HepG2 (cell line): ENCODE measurements around the gene TYMS. TPM values are rescaled to one million over a fixed set of nuclear protein-coding genes. Genes with fewer than 3 reads are reported as not detected.

ENCODE experiments used
- CBX5 ChIP-seq: sonication (generic); formaldehyde crosslinking; IDR thresholded peaks from 2 replicates; pipeline ENCODE4 v1.4.0; 2020; ENCODE audit warnings: missing genetic modification reagents, borderline replicate concordance
- CERS6 ChIP-seq: sonication (generic); formaldehyde crosslinking; IDR thresholded peaks from 2 replicates; pipeline ENCODE4 v1.5.0; 2020; ENCODE audit warnings: missing genetic modification reagents
- HNF4A ChIP-seq: sonication (generic); formaldehyde crosslinking; IDR thresholded peaks from 2 replicates; pipeline ENCODE4 v1.4.0; 2020; ENCODE audit warnings: missing genetic modification reagents
- JARID2 ChIP-seq: sonication (generic); formaldehyde crosslinking; IDR thresholded peaks from 2 replicates; pipeline ENCODE4 v1.8.1; 2023; ENCODE audit warnings: missing genetic modification reagents, inconsistent platforms; ENCODE audit not compliant: insufficient replicate concordance
- JUND ChIP-seq: sonication (generic); formaldehyde crosslinking; IDR thresholded peaks from 2 replicates; pipeline ENCODE4 v1.8.0; 2022; ENCODE audit warnings: mild to moderate bottlenecking, missing genetic modification reagents
- MBNL3 ChIP-seq: fragments of 250-450 bp; sonication (Bioruptor Pico); conservative IDR thresholded peaks from 2 replicates; pipeline ENCODE4 v1.8.0; 2022; ENCODE audit warnings: mild to moderate bottlenecking, inconsistent platforms
- MZF1 ChIP-seq: sonication (generic); formaldehyde crosslinking; IDR thresholded peaks from 2 replicates; pipeline ENCODE4 v1.8.1; 2023; ENCODE audit warnings: mild to moderate bottlenecking, missing genetic modification reagents, borderline replicate concordance
- PAF1 ChIP-seq: IDR thresholded peaks from 2 replicates; pipeline ENCODE4 v1.6.1; 2016; ENCODE audit warnings: missing genetic modification reagents, missing compliant biosample characterization
- RBFOX2 ChIP-seq: fragments of 200-400 bp; formaldehyde crosslinking; IDR thresholded peaks from 2 replicates; pipeline ENCODE4 v1.6.1; 2017; ENCODE audit warnings: low read depth, mild to moderate bottlenecking, low read length
- REXO4 ChIP-seq: sonication (generic); formaldehyde crosslinking; IDR thresholded peaks from 2 replicates; pipeline ENCODE4 v1.8.0; 2022; ENCODE audit warnings: missing genetic modification reagents, mild to moderate bottlenecking, borderline replicate concordance
- SAP130 ChIP-seq: IDR thresholded peaks from 2 replicates; pipeline ENCODE4 v1.6.1; 2016; ENCODE audit warnings: low read depth
- SIX1 ChIP-seq: sonication (generic); formaldehyde crosslinking; IDR thresholded peaks from 2 replicates; pipeline ENCODE4 v1.4.0; 2020; ENCODE audit warnings: missing genetic modification reagents, borderline replicate concordance
- SMAD1 ChIP-seq: sonication (generic); formaldehyde crosslinking; IDR thresholded peaks from 2 replicates; pipeline ENCODE4 v1.4.0; 2020; ENCODE audit warnings: missing genetic modification reagents, low read depth, mild to moderate bottlenecking, borderline replicate concordance
- SP2 ChIP-seq: sonication (generic); formaldehyde crosslinking; IDR thresholded peaks from 2 replicates; pipeline ENCODE4 v1.5.1; 2020; ENCODE audit warnings: mild to moderate bottlenecking, missing genetic modification reagents
- ZBTB26 ChIP-seq: IDR thresholded peaks from 2 replicates; pipeline ENCODE4 v1.6.1; 2016; ENCODE audit warnings: missing compliant biosample characterization, missing genetic modification reagents, borderline replicate concordance
- ZFP82 ChIP-seq: sonication (generic); formaldehyde crosslinking; IDR thresholded peaks from 2 replicates; pipeline ENCODE4 v1.5.1; 2020; ENCODE audit warnings: mild to moderate bottlenecking, missing genetic modification reagents, borderline replicate concordance
- ZNF12 ChIP-seq: sonication (generic); formaldehyde crosslinking; IDR thresholded peaks from 2 replicates; pipeline ENCODE4 v1.5.0; 2020; ENCODE audit warnings: missing genetic modification reagents
- ZNF253 ChIP-seq: sonication (generic); formaldehyde crosslinking; IDR thresholded peaks from 2 replicates; pipeline ENCODE4 v1.8.0; 2022; ENCODE audit warnings: mild to moderate bottlenecking, missing genetic modification reagents, borderline replicate concordance
- ZNF367 ChIP-seq: sonication (generic); formaldehyde crosslinking; IDR thresholded peaks from 2 replicates; pipeline ENCODE4 v1.4.0; 2020; ENCODE audit warnings: missing genetic modification reagents, borderline replicate concordance
- ZNF562 ChIP-seq: sonication (generic); formaldehyde crosslinking; IDR thresholded peaks from 2 replicates; pipeline ENCODE4 v1.8.0; 2022; ENCODE audit warnings: missing genetic modification reagents, borderline replicate concordance
- ZNF704 ChIP-seq: sonication (generic); formaldehyde crosslinking; IDR thresholded peaks from 2 replicates; pipeline ENCODE4 v1.8.1; 2023; ENCODE audit warnings: mild to moderate bottlenecking, inconsistent platforms, moderate library complexity, missing genetic modification reagents, borderline replicate concordance
- ZNF788 ChIP-seq: sonication (generic); formaldehyde crosslinking; IDR thresholded peaks from 2 replicates; pipeline ENCODE4 v1.5.0; 2020; ENCODE audit warnings: mild to moderate bottlenecking, missing genetic modification reagents, borderline replicate concordance
- ZUFSP ChIP-seq: sonication (generic); formaldehyde crosslinking; IDR thresholded peaks from 2 replicates; pipeline ENCODE4 v1.9.0; 2021; ENCODE audit warnings: missing genetic modification reagents, mild to moderate bottlenecking, borderline replicate concordance
- polyA plus RNA-seq, 8 experiments: library from polyadenylated mRNA; depleted of rRNA in 3 of 8; stranded (reverse) in 7 of 8; unstranded in 1 of 8; fragments of >200 nt; fragmentation: Illumina TruSeq in 4 of 8; extraction: Trizol in 4 of 8; gene quantifications; 2 replicates each; pipeline versions ENCODE4 v1.2.1 to v1.2.3, GENCODE V29; 2011 to 2016; ENCODE audit warnings: low read depth in 4 of 8, missing spikeins in 1 of 8, mixed read lengths in 1 of 8; ENCODE audit not compliant: insufficient read depth in 1 of 8
- total RNA-seq, 5 experiments: library from RNA; depleted of rRNA; stranded (reverse); fragments of >200 nt; fragmentation: Illumina TruSeq; extraction: Trizol; gene quantifications; 2 replicates each; pipeline ENCODE4 v1.2.3, GENCODE V29; 2016; ENCODE audit warnings: low read depth in 1 of 5

TYMS gene
- total and polyA plus RNA-seq, 2 of the 13 experiments (the other 11 are each of a cell fraction or from before 2014, with no cell fraction given), result 80.1 to 106 TPM

GRCh38 chr18:658001-658946 lies 821 bp downstream of the TYMS start (continued):
- TF ChIP-seq ZNF704 (CRISPR knock-in tag), result no peak
- 0 out of 2 replicates have a peak, but pooled peaks have one; percentile 50 for TF ChIP-seq REXO4 (CRISPR knock-in tag)
- peak; percentile 77 for TF ChIP-seq HNF4A (CRISPR knock-in tag)
- TF ChIP-seq JARID2 (CRISPR knock-in tag), result no peak
- TF ChIP-seq ZNF367 (CRISPR knock-in tag), result no peak
- TF ChIP-seq RBFOX2, result peak; percentile 96
- peak; percentile 25; the same call in 1 of the 2 replicates for TF ChIP-seq SIX1 (CRISPR knock-in tag)
- TF ChIP-seq SMAD1 (CRISPR knock-in tag), result no peak
- no peak for TF ChIP-seq ZBTB26 (CRISPR knock-in tag)
- TF ChIP-seq ZNF562 (CRISPR knock-in tag), result no peak; the same call in 1 of the 2 replicates
- peak; percentile 64; the same call in 1 of the 2 replicates for TF ChIP-seq ZFP82
- peak; percentile 92; the same call in 1 of the 2 replicates for TF ChIP-seq ZNF253
- no peak for TF ChIP-seq MBNL3 (CRISPR knock-in tag)
- TF ChIP-seq ZUFSP, result no peak
- TF ChIP-seq SP2, result peak; percentile 9; the same call in 1 of the 2 replicates
- no peak for TF ChIP-seq ZNF12 (CRISPR knock-in tag)
- TF ChIP-seq ZNF788, result peak; percentile 45
- no peak for TF ChIP-seq PAF1 (CRISPR knock-in tag)
- peak; percentile 93 for TF ChIP-seq SAP130 (CRISPR knock-in tag)
- no peak for TF ChIP-seq MZF1
- TF ChIP-seq CBX5 (CRISPR knock-in tag), result peak; percentile 20; the same call in 1 of the 2 replicates
- no peak for TF ChIP-seq JUND
- no peak for TF ChIP-seq CERS6 (CRISPR knock-in tag)
